Posterior vena cava (tissue), 2 donors: ENCODE data around the gene SLC19A1. TPM values are rescaled to one million over a fixed set of nuclear protein-coding genes. Genes with fewer than 3 reads are reported as not detected.
"Not testable (repeated sequence)": the region's sequence is repeated elsewhere in the genome, so short reads cannot be mapped to it uniquely, and the experiment has no call there.

Source experiments
- DNase-seq: peaks from one replicate; pipeline ENCODE4 v3.0.0-alpha.2; 2020; ENCODE audit warnings: low spot score
- intact Hi-C, 2 donors: fragments of 100-400 bp; cut with DNase I; formaldehyde crosslinking; loops; one replicate each; pipeline versions ENCODE4 v1.14.1 to v1.14.2; 2022 to 2023
- total RNA-seq, 2 donors: library from RNA; stranded (reverse); fragmentation: NEBNext Ultra II Directional; extraction: Animal tissue kit (Norgen Biotek cat#: 25700); gene quantifications; one replicate each; pipeline ENCODE4 v1.2.1, GENCODE V29; 2021
- donor health status: DM: yes; HTN: yes; CAD: no.
- donor health status: DM: yes; HTN: yes; CAD: no.

SLC19A1 gene
- total RNA-seq, 2 donors from 2014 or later = 4.5 to 6.5 TPM

- intact Hi-C loops = no loop called here
These were observed 3.7 kb downstream of the SLC19A1 start for GRCh38 chr21:45538381-45539045.

GRCh38 chr21:45537746-45538291, 4.4 kb downstream of the SLC19A1 start:
- intact Hi-C loops = no loop called here
- DNase-seq = peak; percentile 68

More at GRCh38 chr21:45538381-45539045, 3.7 kb downstream of the SLC19A1 start:
- peak; percentile 80 for DNase-seq

- DNase-seq = peak; percentile 74
- intact Hi-C loops = no loop called here
These were observed 5.0 kb downstream of the SLC19A1 start for GRCh38 chr21:45537111-45537745.

- peak; percentile 58 for DNase-seq
- intact Hi-C loops = no loop called here
These were observed 5.7 kb downstream of the SLC19A1 start for GRCh38 chr21:45536301-45537081.

GRCh38 chr21:45535341-45536081, 6.7 kb downstream of the SLC19A1 start:
- intact Hi-C loops = no loop called here
- DNase-seq = peak; percentile 81

- no peak for DNase-seq
These were observed 7.5 kb downstream of the SLC19A1 start for GRCh38 chr21:45534636-45535331.

GRCh38 chr21:45533846-45534635, 8.2 kb downstream of the SLC19A1 start:
- intact Hi-C loops = no loop called here
- DNase-seq = peak; percentile 69

More at GRCh38 chr21:45534636-45535331, 7.5 kb downstream of the SLC19A1 start:
- intact Hi-C loops = no loop called here

- DNase-seq = peak; percentile 19
- intact Hi-C loops = no loop called here
These were observed 8.8 kb downstream of the SLC19A1 start for GRCh38 chr21:45533361-45533845.

GRCh38 chr21:45532826-45533360, 9.3 kb downstream of the SLC19A1 start:
- intact Hi-C loops = no loop called here
- peak; percentile 54 for DNase-seq

GRCh38 chr21:45531393-45532215, 10.6 kb downstream of the SLC19A1 start:
- intact Hi-C loops = no loop called here
- DNase-seq = peak; percentile 72

- intact Hi-C loops = not testable (repeated sequence)
These were observed 11.2 kb downstream of the SLC19A1 start for GRCh38 chr21:45531114-45531392.

GRCh38 chr21:45530423-45531113, 11.7 kb downstream of the SLC19A1 start:
- intact Hi-C loops = no loop called here
- DNase-seq = peak; percentile 79

More at GRCh38 chr21:45531114-45531392, 11.2 kb downstream of the SLC19A1 start:
- not testable (repeated sequence) for DNase-seq

GRCh38 chr21:45529785-45530422, 12.3 kb downstream of the SLC19A1 start:
- intact Hi-C loops = no loop called here
- peak; percentile 0 for DNase-seq

- intact Hi-C loops = no loop called here
- DNase-seq = peak; percentile 78
These were observed 13.1 kb downstream of the SLC19A1 start for GRCh38 chr21:45528981-45529784.
